ENCODE measurements around the gene NBPF1.
"Not testable (repeated sequence)": the region's sequence is repeated elsewhere in the genome, so short reads cannot be mapped to it uniquely, and the experiment has no call there.

- TF ChIP-seq POLR2A (IDR thresholded peaks at IDR 0.05; ENCODE audit: low read length); GATA1 (IDR thresholded peaks at IDR 0.05; ENCODE audit: low read depth, low read length): not testable (repeated sequence)
Observed at GRCh38 chr1:16610553-16610952, 2.8 kb downstream of the NBPF1 start.

All from erythroblast (primary cell).